ENCODE measurements around the gene TNNC1.

The TNNC1 gene

GRCh38 chr3:52483081-52483480 is 29.2 kb upstream of the TNNC1 start:
- Histone ChIP-seq H3K27me3 (replicated peaks in 2 of 5; ENCODE audit: control insufficient read depth in 4 of 5, insufficient read depth in 5 of 5, low read length in 4 of 5) (no peaks in the 10 kb centered on the region), H3K4me1 (ENCODE audit: control extremely low read depth in 1 of 4, control insufficient read depth in 4 of 4, insufficient read depth in 4 of 4, low read length in 3 of 4) (peaks cover 0 to 6% (median 0%) of the 10 kb centered on the region in 4 experiments), H3K9me3 (ENCODE audit: control extremely low read depth in 1 of 5, control insufficient read depth in 4 of 5, insufficient read depth in 2 of 5, low read depth in 1 of 5, low read length in 4 of 5) (no peaks in the 10 kb centered on the region), H3K27ac (ENCODE audit: insufficient read depth in 1 of 2, low read depth in 1 of 2, low read length in 2 of 2, poor library complexity in 1 of 2, severe bottlenecking in 2 of 2) (no peak overlapping the region), H3K36me3 (ENCODE audit: control insufficient read depth in 4 of 4, insufficient read depth in 4 of 4, low read length in 3 of 4) (peaks cover 14 to 94% (median 60%) of the 10 kb centered on the region in 4 experiments), H3K4me3 (ENCODE audit: control insufficient read depth in 1 of 7, extremely low read depth in 1 of 7, insufficient read depth in 4 of 7, low read depth in 2 of 7, low read length in 6 of 7) (no peak overlapping the region)
- CTCF ChIA-PET = interaction anchor here (1.0 to 2.1 kb wide), 4 partner anchors 8 to 28 kb away, joined by 4 to 14 read pairs (median 6); no protein-coding TSS in a partner anchor
- WGBS (ENCODE audit: insufficient coverage) = 91% methylated on average over 13 of the region's 14 CpGs
- POLR2A ChIA-PET = no interaction called here
- DNase-seq = no peak

GRCh38 chr3:52481819-52482521 is 28.1 kb upstream of the TNNC1 start:
- Histone ChIP-seq H3K36me3 (ENCODE audit: control insufficient read depth in 4 of 4, insufficient read depth in 4 of 4, low read length in 3 of 4) (peaks cover 15 to 94% (median 64%) of the 10 kb centered on the region in 4 experiments), H3K4me3 (ENCODE audit: control insufficient read depth in 1 of 7, extremely low read depth in 1 of 7, insufficient read depth in 4 of 7, low read depth in 2 of 7, low read length in 6 of 7) (no peak overlapping the region), H3K4me1 (ENCODE audit: control extremely low read depth in 1 of 4, control insufficient read depth in 4 of 4, insufficient read depth in 4 of 4, low read length in 3 of 4) (peaks cover 0 to 10% (median 0%) of the 10 kb centered on the region in 4 experiments), H3K27me3 (replicated peaks in 2 of 5; ENCODE audit: control insufficient read depth in 4 of 5, insufficient read depth in 5 of 5, low read length in 4 of 5) (no peaks in the 10 kb centered on the region), H3K9me3 (ENCODE audit: control extremely low read depth in 1 of 5, control insufficient read depth in 4 of 5, insufficient read depth in 2 of 5, low read depth in 1 of 5, low read length in 4 of 5) (no peaks in the 10 kb centered on the region), H3K27ac (ENCODE audit: insufficient read depth in 1 of 2, low read depth in 1 of 2, low read length in 2 of 2, poor library complexity in 1 of 2, severe bottlenecking in 2 of 2) (no peak overlapping the region)
- ChIA-PET POLR2A (no interaction called here), CTCF (interaction anchor here (0.6 to 2.1 kb wide), 5 partner anchors 9 to 29 kb away, joined by 3 to 14 read pairs (median 5); no protein-coding TSS in a partner anchor)
- 98% methylated on average over 20 of the region's 23 CpGs for WGBS (ENCODE audit: insufficient coverage)
- peak in 1 of 3 donors; percentile 15 for DNase-seq

GRCh38 chr3:52480768-52481715 is 27.2 kb upstream of the TNNC1 start:
- CTCF ChIA-PET = interaction anchor here (1.2 to 2.1 kb wide), 2 partner anchors 8 to 9 kb away, joined by 3 to 14 read pairs; no protein-coding TSS in a partner anchor
- WGBS (ENCODE audit: insufficient coverage) = 92% methylated on average over 17 of the region's 27 CpGs

GRCh38 chr3:52479877-52480575 is 26.2 kb upstream of the TNNC1 start:
- ChIA-PET POLR2A (no interaction called here), CTCF (interaction anchor here (0.7 to 1.2 kb wide), 3 partner anchors 8 to 15 kb away, joined by 3 to 4 read pairs (median 3); partner anchors contain the start of gene STAB1)
- Histone ChIP-seq H3K9me3 (ENCODE audit: control extremely low read depth in 1 of 5, control insufficient read depth in 4 of 5, insufficient read depth in 2 of 5, low read depth in 1 of 5, low read length in 4 of 5) (no peaks in the 10 kb centered on the region), H3K36me3 (ENCODE audit: control insufficient read depth in 4 of 4, insufficient read depth in 4 of 4, low read length in 3 of 4) (peaks cover 18 to 92% (median 61%) of the 10 kb centered on the region in 4 experiments), H3K4me3 (ENCODE audit: control insufficient read depth in 1 of 7, extremely low read depth in 1 of 7, insufficient read depth in 4 of 7, low read depth in 2 of 7, low read length in 6 of 7) (no peak overlapping the region), H3K4me1 (ENCODE audit: control extremely low read depth in 1 of 4, control insufficient read depth in 4 of 4, insufficient read depth in 4 of 4, low read length in 3 of 4) (peaks cover 0 to 8% (median 0%) of the 10 kb centered on the region in 4 experiments), H3K27me3 (replicated peaks in 2 of 5; ENCODE audit: control insufficient read depth in 4 of 5, insufficient read depth in 5 of 5, low read length in 4 of 5) (no peaks in the 10 kb centered on the region), H3K27ac (ENCODE audit: insufficient read depth in 1 of 2, low read depth in 1 of 2, low read length in 2 of 2, poor library complexity in 1 of 2, severe bottlenecking in 2 of 2) (no peak overlapping the region)
- no peak for DNase-seq
- WGBS (ENCODE audit: insufficient coverage) = 96% methylated on average over 13 of the region's 16 CpGs

More at GRCh38 chr3:52480768-52481715, 27.2 kb upstream of the TNNC1 start:
- Histone ChIP-seq H3K4me1 (ENCODE audit: control extremely low read depth in 1 of 4, control insufficient read depth in 4 of 4, insufficient read depth in 4 of 4, low read length in 3 of 4) (peaks cover 0 to 10% (median 0%) of the 10 kb centered on the region in 4 experiments), H3K9me3 (ENCODE audit: control extremely low read depth in 1 of 5, control insufficient read depth in 4 of 5, insufficient read depth in 2 of 5, low read depth in 1 of 5, low read length in 4 of 5) (no peaks in the 10 kb centered on the region), H3K27me3 (replicated peaks in 2 of 5; ENCODE audit: control insufficient read depth in 4 of 5, insufficient read depth in 5 of 5, low read length in 4 of 5) (no peaks in the 10 kb centered on the region), H3K4me3 (ENCODE audit: control insufficient read depth in 1 of 7, extremely low read depth in 1 of 7, insufficient read depth in 4 of 7, low read depth in 2 of 7, low read length in 6 of 7) (no peak overlapping the region), H3K36me3 (ENCODE audit: control insufficient read depth in 4 of 4, insufficient read depth in 4 of 4, low read length in 3 of 4) (peaks cover 15 to 92% (median 62%) of the 10 kb centered on the region in 4 experiments), H3K27ac (ENCODE audit: insufficient read depth in 1 of 2, low read depth in 1 of 2, low read length in 2 of 2, poor library complexity in 1 of 2, severe bottlenecking in 2 of 2) (no peak overlapping the region)
- no peak for DNase-seq
- POLR2A ChIA-PET = no interaction called here

- no peaks in the 10 kb centered on the region for H3K9me3 ChIP-seq (ENCODE audit: control extremely low read depth in 1 of 5, control insufficient read depth in 4 of 5, insufficient read depth in 2 of 5, low read depth in 1 of 5, low read length in 4 of 5)
- no peak overlapping the region for H3K4me3 ChIP-seq (ENCODE audit: control insufficient read depth in 1 of 7, extremely low read depth in 1 of 7, insufficient read depth in 4 of 7, low read depth in 2 of 7, low read length in 6 of 7)
- H3K27me3 ChIP-seq (replicated peaks in 2 of 5; ENCODE audit: control insufficient read depth in 4 of 5, insufficient read depth in 5 of 5, low read length in 4 of 5) = no peaks in the 10 kb centered on the region
- ChIA-PET POLR2A (no interaction called here), CTCF (interaction anchor here (1.0 kb wide), 1 partner anchor 16 kb away, joined by 4 read pairs; the partner anchor contains the start of gene STAB1)
- H3K4me1 ChIP-seq (ENCODE audit: control extremely low read depth in 1 of 4, control insufficient read depth in 4 of 4, insufficient read depth in 4 of 4, low read length in 3 of 4) = peaks cover 0 to 3% (median 0%) of the 10 kb centered on the region in 4 experiments
- peaks cover 18 to 91% (median 66%) of the 10 kb centered on the region in 4 experiments for H3K36me3 ChIP-seq (ENCODE audit: control insufficient read depth in 4 of 4, insufficient read depth in 4 of 4, low read length in 3 of 4)
- no peak overlapping the region for H3K27ac ChIP-seq (ENCODE audit: insufficient read depth in 1 of 2, low read depth in 1 of 2, low read length in 2 of 2, poor library complexity in 1 of 2, severe bottlenecking in 2 of 2)
- DNase-seq = no peak
- WGBS (ENCODE audit: insufficient coverage) = 97% methylated on average over 6 of the region's 7 CpGs
These were observed 25.4 kb upstream of the TNNC1 start for GRCh38 chr3:52479037-52479876.

GRCh38 chr3:52477796-52478095 is 23.9 kb upstream of the TNNC1 start:
- Histone ChIP-seq H3K36me3 (ENCODE audit: control insufficient read depth in 4 of 4, insufficient read depth in 4 of 4, low read length in 3 of 4) (peaks cover 18 to 93% (median 77%) of the 10 kb centered on the region in 4 experiments), H3K27me3 (replicated peaks in 2 of 5; ENCODE audit: control insufficient read depth in 4 of 5, insufficient read depth in 5 of 5, low read length in 4 of 5) (no peaks in the 10 kb centered on the region), H3K4me3 (ENCODE audit: control insufficient read depth in 1 of 7, extremely low read depth in 1 of 7, insufficient read depth in 4 of 7, low read depth in 2 of 7, low read length in 6 of 7) (no peak overlapping the region), H3K9me3 (ENCODE audit: control extremely low read depth in 1 of 5, control insufficient read depth in 4 of 5, insufficient read depth in 2 of 5, low read depth in 1 of 5, low read length in 4 of 5) (no peaks in the 10 kb centered on the region), H3K27ac (ENCODE audit: insufficient read depth in 1 of 2, low read depth in 1 of 2, low read length in 2 of 2, poor library complexity in 1 of 2, severe bottlenecking in 2 of 2) (no peak overlapping the region), H3K4me1 (ENCODE audit: control extremely low read depth in 1 of 4, control insufficient read depth in 4 of 4, insufficient read depth in 4 of 4, low read length in 3 of 4) (peaks cover 0 to 3% (median 0%) of the 10 kb centered on the region in 4 experiments)
- ChIA-PET CTCF (no interaction called here), POLR2A (no interaction called here)
- DNase-seq = no peak
- WGBS (ENCODE audit: insufficient coverage) = 95% methylated on average over 6 of the region's 6 CpGs
